H1 (cell line): ENCODE data around the gene INPP4B. TPM values are rescaled to one million over a fixed set of nuclear protein-coding genes. Genes with fewer than 3 reads are reported as not detected.

ENCODE experiments used
- CTCF ChIA-PET: fragments of 300-600 bp; sonication (Branson Sonifier 250); formaldehyde crosslinking; loops from one replicate; lab custom pipeline; 2021; ENCODE audit not compliant: partially characterized antibody; lab: Charles Lee
- POLR2A ChIA-PET: fragments of 300-600 bp; sonication (Branson Sonifier 250); formaldehyde crosslinking; loops from one replicate; lab custom pipeline; 2021; ENCODE audit warnings: inconsistent platforms; ENCODE audit not compliant: partially characterized antibody; lab: Charles Lee
- DNase-seq, 2 experiments: peaks; one replicate each; pipeline versions ENCODE4 v3.0.0 to v3.0.0-alpha.2; 2010 to 2022; ENCODE audit warnings: low spot score in 2 of 2, low read depth in 1 of 2, mixed read lengths in 1 of 2
- FAIRE-seq: peaks from 2 replicates; lab custom pipeline; 2011; peaks lifted over from hg19 to GRCh38; lab: Jason Lieb, UNC
- H2AFZ ChIP-seq: 2 replicates; pipeline ENCODE4 v1.8.1; 2012; ENCODE audit warnings: low read length, inconsistent platforms
- H2AK5ac ChIP-seq: 2 replicates; pipeline ENCODE4 v1.6.1; 2013; ENCODE audit warnings: low read depth, low read length
- H2BK120ac ChIP-seq: replicated peaks from 2 replicates; pipeline ENCODE3; 2013; ENCODE audit warnings: low read depth, low read length, inconsistent platforms
- H2BK12ac ChIP-seq: 2 replicates; pipeline ENCODE4 v1.6.1; 2013; ENCODE audit warnings: low read depth, low read length
- H2BK15ac ChIP-seq: 2 replicates; pipeline ENCODE4 v1.6.1; 2013; ENCODE audit warnings: low read length
- H2BK20ac ChIP-seq: 2 replicates; pipeline ENCODE4 v1.6.1; 2013; ENCODE audit warnings: low read length
- H2BK5ac ChIP-seq: 2 replicates; pipeline ENCODE4 v1.6.1; 2013; ENCODE audit warnings: low read depth, low read length
- H3K14ac ChIP-seq: 2 replicates; pipeline ENCODE4 v1.6.1; 2013; ENCODE audit warnings: inconsistent platforms; ENCODE audit not compliant: insufficient read length
- H3K18ac ChIP-seq: 2 replicates; pipeline ENCODE4 v1.6.1; 2013; ENCODE audit warnings: low read length; ENCODE audit errors: extremely low read depth
- H3K23ac ChIP-seq: 2 replicates; pipeline ENCODE4 v1.6.1; 2013; ENCODE audit warnings: inconsistent platforms; ENCODE audit not compliant: insufficient read length
- H3K23me2 ChIP-seq: 2 replicates; pipeline ENCODE4 v1.6.1; 2013; ENCODE audit warnings: low read depth, low read length
- H3K27ac ChIP-seq: 2 replicates; pipeline ENCODE4 v1.6.1; 2011; ENCODE audit warnings: low read depth, low read length, inconsistent platforms
- H3K27me3 ChIP-seq, 4 experiments: replicated peaks in 1 of 4; 1 replicate in 1 of 4; 2 replicates in 3 of 4; pipeline versions ENCODE4 v1.6.1 to v1.8.1; 2011 to 2013; ENCODE audit warnings: low read length in 3 of 4, mild to moderate bottlenecking in 3 of 4, inconsistent platforms in 2 of 4, mixed read lengths in 2 of 4, moderate library complexity in 1 of 4; ENCODE audit not compliant: control insufficient read depth in 3 of 4, insufficient read depth in 3 of 4; ENCODE audit errors: extremely low read depth in 1 of 4
- H3K36me3 ChIP-seq, 4 experiments: 2 replicates each; pipeline versions ENCODE4 v1.6.1 to v1.8.1; 2011 to 2013; ENCODE audit warnings: mild to moderate bottlenecking in 4 of 4, low read length in 3 of 4, moderate library complexity in 2 of 4, control low read depth in 1 of 4, inconsistent platforms in 1 of 4; ENCODE audit not compliant: insufficient read depth in 4 of 4, control insufficient read depth in 2 of 4
- H3K4ac ChIP-seq: replicated peaks from 2 replicates; pipeline ENCODE3; 2013; ENCODE audit warnings: low read length, low read depth, mixed read lengths, inconsistent platforms; ENCODE audit not compliant: insufficient read length
- H3K4me1 ChIP-seq, 4 experiments: replicated peaks in 1 of 4; 1 replicate in 1 of 4; 2 replicates in 3 of 4; pipeline versions ENCODE4 v1.6.1 to v1.8.1; 2011 to 2013; ENCODE audit warnings: low read length in 3 of 4, inconsistent platforms in 2 of 4, mixed read lengths in 1 of 4; ENCODE audit not compliant: insufficient read depth in 4 of 4, control insufficient read depth in 3 of 4
- H3K4me2 ChIP-seq, 2 experiments: 2 replicates each; pipeline versions ENCODE4 v1.6.1 to v1.8.1; 2011 to 2013; ENCODE audit warnings: low read depth in 2 of 2, low read length in 2 of 2, control low read depth in 1 of 2, inconsistent platforms in 1 of 2, mild to moderate bottlenecking in 1 of 2; ENCODE audit not compliant: insufficient read depth in 1 of 2
- H3K4me3 ChIP-seq, 4 experiments: fragments of 200-600, 300-600 bp in 1 of 4; sonication (generic), shearing (Covaris generic), sonication (Bioruptor Twin) in 1 of 4; 2 replicates each; pipeline versions ENCODE4 v1.5.1 to v1.8.1; 2011 to 2016; ENCODE audit warnings: low read length in 4 of 4, low read depth in 3 of 4, control low read depth in 2 of 4, inconsistent platforms in 2 of 4, mild to moderate bottlenecking in 2 of 4, mixed read lengths in 1 of 4, moderate library complexity in 1 of 4; ENCODE audit not compliant: insufficient read depth in 2 of 4; ENCODE audit errors: extremely low read depth in 1 of 4
- H3K56ac ChIP-seq: replicated peaks from 2 replicates; pipeline ENCODE3; 2013; ENCODE audit warnings: low read depth, mild to moderate bottlenecking, mixed read lengths, low read length, inconsistent platforms; ENCODE audit not compliant: insufficient read length
- H3K79me1 ChIP-seq: 2 replicates; pipeline ENCODE4 v1.6.1; 2013; ENCODE audit warnings: low read depth, low read length, control low read depth
- H3K79me2 ChIP-seq, 2 experiments: 2 replicates each; pipeline versions ENCODE4 v1.6.1 to v1.8.1; 2012 to 2013; ENCODE audit warnings: low read length in 2 of 2, mild to moderate bottlenecking in 2 of 2, inconsistent platforms in 1 of 2; ENCODE audit not compliant: insufficient read depth in 2 of 2, control insufficient read depth in 1 of 2
- H3K9ac ChIP-seq, 4 experiments: replicated peaks in 1 of 4; 1 replicate in 1 of 4; 2 replicates in 3 of 4; pipeline versions ENCODE4 v1.6.1 to v1.8.1; 2011 to 2013; ENCODE audit warnings: low read depth in 3 of 4, low read length in 3 of 4, control low read depth in 2 of 4, mild to moderate bottlenecking in 2 of 4, moderate library complexity in 2 of 4, inconsistent platforms in 1 of 4; ENCODE audit errors: extremely low read depth in 1 of 4
- H3K9me3 ChIP-seq, 2 experiments: 2 replicates each; pipeline versions ENCODE4 v1.6.1 to v1.8.1; 2012 to 2013; ENCODE audit warnings: mild to moderate bottlenecking in 2 of 2, moderate library complexity in 2 of 2, control low read depth in 1 of 2, inconsistent platforms in 1 of 2, low read depth in 1 of 2, low read length in 1 of 2, mixed read lengths in 1 of 2; ENCODE audit not compliant: insufficient read depth in 2 of 2
- H4K20me1 ChIP-seq, 2 experiments: replicated peaks in 1 of 2; 2 replicates each; pipeline versions ENCODE3 to v1.8.1; 2011 to 2013; ENCODE audit warnings: inconsistent platforms in 2 of 2, low read length in 2 of 2, mild to moderate bottlenecking in 1 of 2; ENCODE audit not compliant: insufficient read depth in 2 of 2, control insufficient read depth in 1 of 2
- H4K5ac ChIP-seq: 2 replicates; pipeline ENCODE4 v1.6.1; 2013; ENCODE audit warnings: low read length, low read depth, mixed read lengths, inconsistent platforms; ENCODE audit not compliant: insufficient read length
- H4K8ac ChIP-seq: 2 replicates; pipeline ENCODE4 v1.8.0; 2013; ENCODE audit warnings: mild to moderate bottlenecking, moderate library complexity, low read length, inconsistent platforms; ENCODE audit not compliant: insufficient read depth; ENCODE audit errors: extremely low read depth
- H4K91ac ChIP-seq: replicated peaks from 2 replicates; pipeline ENCODE3; 2013; ENCODE audit warnings: low read length, mixed read lengths, inconsistent platforms; ENCODE audit not compliant: insufficient read length
- BACH1 ChIP-seq: IDR thresholded peaks from 2 replicates; pipeline ENCODE4 v1.6.1; 2012; ENCODE audit warnings: low read length, improper control_type of control experiment
- CREB1 ChIP-seq: IDR thresholded peaks from 2 replicates; pipeline ENCODE4 v1.6.1; 2012; ENCODE audit warnings: inconsistent platforms
- GTF2F1 ChIP-seq: IDR thresholded peaks from 2 replicates; pipeline ENCODE4 v1.6.1; 2012; ENCODE audit warnings: low read depth, low read length, improper control_type of control experiment, borderline replicate concordance
- POLR2AphosphoS5 ChIP-seq: IDR thresholded peaks from 2 replicates; pipeline ENCODE4 v1.6.1; 2011; ENCODE audit warnings: low read depth, low read length
- TAF1 ChIP-seq: IDR thresholded peaks from 2 replicates; pipeline ENCODE4 v1.6.1; 2011; ENCODE audit warnings: mild to moderate bottlenecking, low read depth, low read length
- WGBS, 2 experiments: shearing (Covaris generic) in 1 of 2; methylation state at CpG; one replicate each; pipeline versions ENCODE4 v1.1.6 to v1.1.7; 2013 to 2015; ENCODE audit warnings: low lambda C conversion rate in 2 of 2, mixed read lengths in 2 of 2, inconsistent platforms in 1 of 2, low coverage in 1 of 2, missing lambda C conversion rate in 1 of 2; ENCODE audit not compliant: insufficient replicate concordance in 2 of 2, insufficient coverage in 1 of 2, insufficient read length in 1 of 2; ENCODE audit errors: extremely low coverage in 1 of 2, missing lambda C conversion rate in 1 of 2; 5-methylcytosine and 5-hydroxymethylcytosine counted together
- polyA plus RNA-seq, 7 experiments: library from polyadenylated mRNA; depleted of rRNA in 3 of 7; stranded (reverse) in 5 of 7; unstranded in 2 of 7; fragments of >200 nt in 5 of 7; fragments of 200-250 nt in 2 of 7; gene quantifications; 1 replicate in 5 of 7; 2 replicates in 1 of 7; 4 replicates in 1 of 7; pipeline versions ENCODE4 v1.2.1 to v1.2.3, GENCODE V29; 2011 to 2013; ENCODE audit warnings: missing spikeins in 2 of 7, mixed read lengths in 2 of 7
- total RNA-seq: library from RNA; stranded (reverse); fragmentation: NEBNext Ultra II Directional; extraction: Animal tissue kit (Norgen Biotek cat#: 25700); gene quantifications from 2 replicates; pipeline ENCODE4 v1.2.1, GENCODE V29; 2021

The INPP4B gene
- total and polyA plus RNA-seq, 2 of the 8 experiments (the other 6 are each of a cell fraction or from before 2014, with no cell fraction given), result 0.11 to 0.54 TPM

- no peak for FAIRE-seq
- POLR2A ChIA-PET, result no interaction called here
- no peak overlapping the region for H3K4me2 ChIP-seq
These were observed 70.1 kb downstream of the INPP4B start for GRCh38 chr4:142776026-142776425.

More at GRCh38 chr4:142776026-142776425, 70.1 kb downstream of the INPP4B start:
- H2BK12ac ChIP-seq, result no peak overlapping the region
- H3K79me1 ChIP-seq, result no peaks in the 10 kb centered on the region
- H3K56ac ChIP-seq, result no peak overlapping the region
- H3K4ac ChIP-seq, result no peak overlapping the region
- H4K20me1 ChIP-seq, result no peaks in the 10 kb centered on the region
- CTCF ChIA-PET, result interaction anchor here (0.6 kb wide), 1 partner anchor 15 kb away, joined by 8 read pairs; no protein-coding TSS in a partner anchor
- no peak overlapping the region for H2AFZ ChIP-seq
- no peak overlapping the region for H3K23ac ChIP-seq
- no peaks in the 10 kb centered on the region for H3K9me3 ChIP-seq
- no peaks in the 10 kb centered on the region for H3K23me2 ChIP-seq
- no peak overlapping the region for H3K9ac ChIP-seq
- no peak overlapping the region for H2BK20ac ChIP-seq
- H4K91ac ChIP-seq, result no peak overlapping the region
- no peak overlapping the region for H3K14ac ChIP-seq
- no peak overlapping the region for H2BK15ac ChIP-seq
- H3K18ac ChIP-seq, result no peak overlapping the region
- no peak overlapping the region for H2BK120ac ChIP-seq
- TF ChIP-seq GTF2F1 (no peak), TAF1 (no peak), BACH1 (no peak), CREB1 (no peak), POLR2AphosphoS5 (no peak)
- no peaks in the 10 kb centered on the region for H3K36me3 ChIP-seq
- no peaks in the 10 kb centered on the region for H3K4me1 ChIP-seq
- no peak overlapping the region for H3K4me3 ChIP-seq
- H3K27me3 ChIP-seq, result no peaks in the 10 kb centered on the region
- no peak overlapping the region for H3K27ac ChIP-seq
- H4K8ac ChIP-seq, result no peak overlapping the region
- DNase-seq, result no peak
- WGBS, 2 experiments, result 91% methylated on average over 2 of the region's 2 CpGs; no CpG with 5 or more reads in 1 of the 2 experiments
- no peak overlapping the region for H2BK5ac ChIP-seq
- no peak overlapping the region for H4K5ac ChIP-seq
- no peaks in the 10 kb centered on the region for H3K79me2 ChIP-seq
- no peak overlapping the region for H2AK5ac ChIP-seq
